ENCODE data around the gene MIEF1.

DNA sequence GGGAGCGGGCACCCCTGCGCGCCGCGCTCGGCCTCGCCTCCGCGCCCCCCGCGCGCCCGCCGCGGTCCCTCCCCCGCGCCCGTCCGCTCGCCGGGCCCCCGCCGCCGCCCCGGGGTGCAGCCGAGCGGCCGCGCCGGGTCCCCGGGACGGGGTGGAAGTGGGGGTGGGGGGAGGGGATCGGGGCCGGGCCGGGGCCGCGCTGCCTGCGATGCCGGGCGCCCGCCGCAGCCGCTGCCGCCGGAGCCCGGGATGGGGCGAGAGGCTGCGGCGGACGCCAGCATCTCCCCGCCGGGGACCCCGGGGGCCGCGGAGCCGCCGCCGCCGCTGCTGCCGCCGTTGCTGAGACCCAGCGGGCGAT, 44.9 kb upstream of the MIEF1 start:
- TF ChIP-seq, protein P1, sequence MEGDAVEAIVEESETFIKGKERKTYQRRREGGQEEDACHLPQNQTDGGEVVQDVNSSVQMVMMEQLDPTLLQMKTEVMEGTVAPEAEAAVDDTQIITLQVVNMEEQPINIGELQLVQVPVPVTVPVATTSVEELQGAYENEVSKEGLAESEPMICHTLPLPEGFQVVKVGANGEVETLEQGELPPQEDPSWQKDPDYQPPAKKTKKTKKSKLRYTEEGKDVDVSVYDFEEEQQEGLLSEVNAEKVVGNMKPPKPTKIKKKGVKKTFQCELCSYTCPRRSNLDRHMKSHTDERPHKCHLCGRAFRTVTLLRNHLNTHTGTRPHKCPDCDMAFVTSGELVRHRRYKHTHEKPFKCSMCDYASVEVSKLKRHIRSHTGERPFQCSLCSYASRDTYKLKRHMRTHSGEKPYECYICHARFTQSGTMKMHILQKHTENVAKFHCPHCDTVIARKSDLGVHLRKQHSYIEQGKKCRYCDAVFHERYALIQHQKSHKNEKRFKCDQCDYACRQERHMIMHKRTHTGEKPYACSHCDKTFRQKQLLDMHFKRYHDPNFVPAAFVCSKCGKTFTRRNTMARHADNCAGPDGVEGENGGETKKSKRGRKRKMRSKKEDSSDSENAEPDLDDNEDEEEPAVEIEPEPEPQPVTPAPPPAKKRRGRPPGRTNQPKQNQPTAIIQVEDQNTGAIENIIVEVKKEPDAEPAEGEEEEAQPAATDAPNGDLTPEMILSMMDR (IDR thresholded peaks at IDR 0.05), result no peak
- no peak for TF ChIP-seq POLR2AphosphoS5 (IDR thresholded peaks at IDR 0.05)
- TF ChIP-seq POLR2A (IDR thresholded peaks at IDR 0.05), result no peak

Measured in gastroesophageal sphincter (tissue), 3 donors.